ENCODE data around the gene GSTT2B. TPM values are rescaled to one million over a fixed set of nuclear protein-coding genes. Genes with fewer than 3 reads are reported as not detected.
"Not testable (repeated sequence)": the region's sequence is repeated elsewhere in the genome, so short reads cannot be mapped to it uniquely, and the experiment has no call there.

GSTT2B gene
- total RNA-seq, 2 experiments from 2014 or later: not detected

- H3K4me3 ChIP-seq (ENCODE audit: low read depth, low read length, poor library complexity, severe bottlenecking); CTCF ChIA-PET (ENCODE audit: unreplicated experiment); H3K9me3 ChIP-seq (ENCODE audit: low read length); BruUV-seq (replicated peaks); H4K20me1 ChIP-seq (ENCODE audit: insufficient read depth, low read length); POLR2A ChIA-PET; H3K4me2 ChIP-seq (ENCODE audit: low read length); H3K4me1 ChIP-seq (ENCODE audit: insufficient read depth, low read length, poor library complexity, severe bottlenecking); DNase-seq (ENCODE audit: low spot score); H2AFZ ChIP-seq (ENCODE audit: low read length); H3K9me2 ChIP-seq (ENCODE audit: insufficient read depth, low read length); H3K79me2 ChIP-seq (ENCODE audit: insufficient read depth, low read depth, low read length); H3K27ac ChIP-seq (ENCODE audit: low read depth, low read length, poor library complexity, severe bottlenecking): not testable (repeated sequence)
- peaks cover 22% of the 10 kb centered on the region for H3K36me3 ChIP-seq (ENCODE audit: insufficient read depth, low read length)
- intact Hi-C loops (cut with micrococcal nuclease; ENCODE audit: unreplicated experiment): loop anchor here (5.0 kb wide), 1 partner anchor 34 kb away; no protein-coding TSS in a partner anchor
Observed at GRCh38 chr22:23966094-23966493, 5.1 kb upstream of the GSTT2B start.

- H3K4me3 ChIP-seq (ENCODE audit: low read depth, low read length, poor library complexity, severe bottlenecking); H3K79me2 ChIP-seq (ENCODE audit: insufficient read depth, low read depth, low read length); H3K27ac ChIP-seq (ENCODE audit: low read depth, low read length, poor library complexity, severe bottlenecking); POLR2A ChIA-PET; BruUV-seq (replicated peaks); H3K9me3 ChIP-seq (ENCODE audit: low read length); H4K20me1 ChIP-seq (ENCODE audit: insufficient read depth, low read length); H3K4me2 ChIP-seq (ENCODE audit: low read length); H3K9me2 ChIP-seq (ENCODE audit: insufficient read depth, low read length); CTCF ChIA-PET (ENCODE audit: unreplicated experiment); H3K4me1 ChIP-seq (ENCODE audit: insufficient read depth, low read length, poor library complexity, severe bottlenecking); H3K36me3 ChIP-seq (ENCODE audit: insufficient read depth, low read length); H2AFZ ChIP-seq (ENCODE audit: low read length): not testable (repeated sequence)
- intact Hi-C loops (cut with micrococcal nuclease; ENCODE audit: unreplicated experiment): loop anchor here (5.0 kb wide), 1 partner anchor 94 kb away; no protein-coding TSS in a partner anchor
- DNase-seq (ENCODE audit: low spot score): peak; percentile 80
- TF ChIP-seq CTCF (conservative IDR thresholded peaks at IDR 0.05; ENCODE audit: low read length): peak; percentile 80
Observed at GRCh38 chr22:23956301-23956900, 4.6 kb downstream of the GSTT2B start.

- H3K9me2 ChIP-seq (ENCODE audit: insufficient read depth, low read length); H3K4me3 ChIP-seq (ENCODE audit: low read depth, low read length, poor library complexity, severe bottlenecking); H3K36me3 ChIP-seq (ENCODE audit: insufficient read depth, low read length); H3K4me1 ChIP-seq (ENCODE audit: insufficient read depth, low read length, poor library complexity, severe bottlenecking); CTCF ChIA-PET (ENCODE audit: unreplicated experiment); BruUV-seq (replicated peaks); DNase-seq (ENCODE audit: low spot score); H3K4me2 ChIP-seq (ENCODE audit: low read length); H3K9me3 ChIP-seq (ENCODE audit: low read length); H4K20me1 ChIP-seq (ENCODE audit: insufficient read depth, low read length); POLR2A ChIA-PET; H3K79me2 ChIP-seq (ENCODE audit: insufficient read depth, low read depth, low read length); H3K27ac ChIP-seq (ENCODE audit: low read depth, low read length, poor library complexity, severe bottlenecking); H2AFZ ChIP-seq (ENCODE audit: low read length): not testable (repeated sequence)
- intact Hi-C loops (cut with micrococcal nuclease; ENCODE audit: unreplicated experiment): loop anchor here (5.0 kb wide), 1 partner anchor 94 kb away; no protein-coding TSS in a partner anchor
Observed at GRCh38 chr22:23955886-23956285, 5.1 kb downstream of the GSTT2B start.

GRCh38 chr22:23954991-23955305 is 6.0 kb downstream of the GSTT2B start:
- BruUV-seq (replicated peaks): not testable (repeated sequence)

GRCh38 chr22:23954193-23954990 is 6.6 kb downstream of the GSTT2B start:
- H3K36me3 ChIP-seq (ENCODE audit: insufficient read depth, low read length); POLR2A ChIA-PET; H3K4me1 ChIP-seq (ENCODE audit: insufficient read depth, low read length, poor library complexity, severe bottlenecking); DNase-seq (ENCODE audit: low spot score); H3K79me2 ChIP-seq (ENCODE audit: insufficient read depth, low read depth, low read length); H3K27ac ChIP-seq (ENCODE audit: low read depth, low read length, poor library complexity, severe bottlenecking); H2AFZ ChIP-seq (ENCODE audit: low read length); H4K20me1 ChIP-seq (ENCODE audit: insufficient read depth, low read length); H3K4me2 ChIP-seq (ENCODE audit: low read length); H3K9me3 ChIP-seq (ENCODE audit: low read length); CTCF ChIA-PET (ENCODE audit: unreplicated experiment); BruUV-seq (replicated peaks); H3K9me2 ChIP-seq (ENCODE audit: insufficient read depth, low read length); H3K4me3 ChIP-seq (ENCODE audit: low read depth, low read length, poor library complexity, severe bottlenecking): not testable (repeated sequence)
- intact Hi-C loops (cut with micrococcal nuclease; ENCODE audit: unreplicated experiment): loop anchor here (5.0 kb wide), 1 partner anchor 38 kb away; no protein-coding TSS in a partner anchor

More at GRCh38 chr22:23954991-23955305, 6.0 kb downstream of the GSTT2B start:
- intact Hi-C loops (cut with micrococcal nuclease; ENCODE audit: unreplicated experiment): loop anchor here (5.0 kb wide), 2 partner anchors 37 to 93 kb away; no protein-coding TSS in a partner anchor
- H3K9me2 ChIP-seq (ENCODE audit: insufficient read depth, low read length); H3K36me3 ChIP-seq (ENCODE audit: insufficient read depth, low read length); H3K79me2 ChIP-seq (ENCODE audit: insufficient read depth, low read depth, low read length); H3K4me3 ChIP-seq (ENCODE audit: low read depth, low read length, poor library complexity, severe bottlenecking); H3K4me2 ChIP-seq (ENCODE audit: low read length); POLR2A ChIA-PET; DNase-seq (ENCODE audit: low spot score); H3K4me1 ChIP-seq (ENCODE audit: insufficient read depth, low read length, poor library complexity, severe bottlenecking); H4K20me1 ChIP-seq (ENCODE audit: insufficient read depth, low read length); H3K27ac ChIP-seq (ENCODE audit: low read depth, low read length, poor library complexity, severe bottlenecking); CTCF ChIA-PET (ENCODE audit: unreplicated experiment); H3K9me3 ChIP-seq (ENCODE audit: low read length); H2AFZ ChIP-seq (ENCODE audit: low read length): not testable (repeated sequence)

- POLR2A ChIA-PET; BruUV-seq (replicated peaks); H3K9me2 ChIP-seq (ENCODE audit: insufficient read depth, low read length); H3K79me2 ChIP-seq (ENCODE audit: insufficient read depth, low read depth, low read length); H3K4me2 ChIP-seq (ENCODE audit: low read length); H3K36me3 ChIP-seq (ENCODE audit: insufficient read depth, low read length); H3K4me1 ChIP-seq (ENCODE audit: insufficient read depth, low read length, poor library complexity, severe bottlenecking); H3K9me3 ChIP-seq (ENCODE audit: low read length); DNase-seq (ENCODE audit: low spot score); H2AFZ ChIP-seq (ENCODE audit: low read length); H3K4me3 ChIP-seq (ENCODE audit: low read depth, low read length, poor library complexity, severe bottlenecking); H3K27ac ChIP-seq (ENCODE audit: low read depth, low read length, poor library complexity, severe bottlenecking); H4K20me1 ChIP-seq (ENCODE audit: insufficient read depth, low read length); CTCF ChIA-PET (ENCODE audit: unreplicated experiment): not testable (repeated sequence)
- intact Hi-C loops (cut with micrococcal nuclease; ENCODE audit: unreplicated experiment): loop anchor here (5.0 kb wide), 1 partner anchor 39 kb away; no protein-coding TSS in a partner anchor
Observed at GRCh38 chr22:23953485-23953884, 7.5 kb downstream of the GSTT2B start.

Data from OCI-LY7 (cell line).